NB4 (cell line): Measurements from ENCODE around the gene CDH18.

Source experiments
- DNase-seq: peaks from one replicate; pipeline ENCODE4 v3.0.0; 2010; ENCODE audit warnings: low read depth
- H3K4me3 ChIP-seq: one replicate; pipeline ENCODE4 v1.5.1; 2011; ENCODE audit warnings: mild to moderate bottlenecking, low read depth, low read length, moderate library complexity
- CTCF ChIP-seq: IDR thresholded peaks from one replicate; pipeline ENCODE4 v1.5.1; 2012; ENCODE audit warnings: low read depth, low read length
- MAX ChIP-seq: IDR thresholded peaks from 2 replicates; pipeline ENCODE4 v1.6.1; 2011; ENCODE audit warnings: low read depth, low read length
- MYC ChIP-seq: IDR thresholded peaks from 2 replicates; pipeline ENCODE4 v1.6.1; 2011; ENCODE audit warnings: low read depth, low read length
- POLR2A ChIP-seq: IDR thresholded peaks from 2 replicates; pipeline ENCODE4 v1.6.1; 2011; ENCODE audit warnings: mild to moderate bottlenecking; ENCODE audit not compliant: insufficient read length; ENCODE audit errors: extremely low read depth

Gene CDH18

GRCh38 chr5:20029266-20029665 lies 41.3 kb upstream of the CDH18 start:
- DNase-seq = no peak
- no peak for TF ChIP-seq MAX
- TF ChIP-seq CTCF = no peak
- no peak for TF ChIP-seq POLR2A
- TF ChIP-seq MYC = no peak
- H3K4me3 ChIP-seq = no peak overlapping the region

- no peak for TF ChIP-seq MYC
- TF ChIP-seq MAX = no peak
- no peak for TF ChIP-seq CTCF
- no peak for TF ChIP-seq POLR2A
- no peak overlapping the region for H3K4me3 ChIP-seq
- no peak for DNase-seq
These were observed 40.5 kb upstream of the CDH18 start for GRCh38 chr5:20028506-20028905.

GRCh38 chr5:20023686-20024180 lies 35.7 kb upstream of the CDH18 start:
- TF ChIP-seq POLR2A = no peak
- TF ChIP-seq CTCF = no peak
- TF ChIP-seq MYC = no peak
- no peak for TF ChIP-seq MAX
- no peak for DNase-seq
- no peak overlapping the region for H3K4me3 ChIP-seq

- TF ChIP-seq POLR2A = no peak
- no peak for TF ChIP-seq MYC
- TF ChIP-seq MAX = no peak
- TF ChIP-seq CTCF = no peak
- no peak overlapping the region for H3K4me3 ChIP-seq
- DNase-seq = no peak
These were observed 32.2 kb upstream of the CDH18 start for GRCh38 chr5:20020247-20020646.

- H3K4me3 ChIP-seq = no peak overlapping the region
These were observed 29.0 kb upstream of the CDH18 start for GRCh38 chr5:20017021-20017420.

More at GRCh38 chr5:20017021-20017420, 29.0 kb upstream of the CDH18 start:
- TF ChIP-seq MAX (no peak), CTCF (no peak), POLR2A (no peak), MYC (no peak)
- DNase-seq = no peak
